Body of pancreas (tissue), 4 donors: ENCODE data around the gene CDHR4.

Experiments used
- POLR2A ChIP-seq, 3 donors: fragments of 450-650 bp; IDR thresholded peaks; one replicate each; pipeline ENCODE4 v1.6.1; 2016; ENCODE audit warnings: antibody characterized with exemption in 3 of 3, mild to moderate bottlenecking in 2 of 3
- TF ChIP-seq, protein P1 (sequence below), 7 experiments: fragments of 450-650 bp in 4 of 7; fragments of 200-600 bp in 3 of 7; sonication (generic) in 3 of 7; IDR thresholded peaks; one replicate each; pipeline ENCODE4 v1.5.1; 2016 to 2019; ENCODE audit warnings: antibody characterized with exemption in 7 of 7

GRCh38 chr3:49788056-49788455 is 11.6 kb downstream of the CDHR4 start:
- TF ChIP-seq, protein P1, sequence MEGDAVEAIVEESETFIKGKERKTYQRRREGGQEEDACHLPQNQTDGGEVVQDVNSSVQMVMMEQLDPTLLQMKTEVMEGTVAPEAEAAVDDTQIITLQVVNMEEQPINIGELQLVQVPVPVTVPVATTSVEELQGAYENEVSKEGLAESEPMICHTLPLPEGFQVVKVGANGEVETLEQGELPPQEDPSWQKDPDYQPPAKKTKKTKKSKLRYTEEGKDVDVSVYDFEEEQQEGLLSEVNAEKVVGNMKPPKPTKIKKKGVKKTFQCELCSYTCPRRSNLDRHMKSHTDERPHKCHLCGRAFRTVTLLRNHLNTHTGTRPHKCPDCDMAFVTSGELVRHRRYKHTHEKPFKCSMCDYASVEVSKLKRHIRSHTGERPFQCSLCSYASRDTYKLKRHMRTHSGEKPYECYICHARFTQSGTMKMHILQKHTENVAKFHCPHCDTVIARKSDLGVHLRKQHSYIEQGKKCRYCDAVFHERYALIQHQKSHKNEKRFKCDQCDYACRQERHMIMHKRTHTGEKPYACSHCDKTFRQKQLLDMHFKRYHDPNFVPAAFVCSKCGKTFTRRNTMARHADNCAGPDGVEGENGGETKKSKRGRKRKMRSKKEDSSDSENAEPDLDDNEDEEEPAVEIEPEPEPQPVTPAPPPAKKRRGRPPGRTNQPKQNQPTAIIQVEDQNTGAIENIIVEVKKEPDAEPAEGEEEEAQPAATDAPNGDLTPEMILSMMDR (IDR thresholded peaks at IDR 0.05) = no peak
- TF ChIP-seq POLR2A (IDR thresholded peaks at IDR 0.05) = no peak
